HFFc6 (cell line): ENCODE data around the gene EIF4G3. TPM values are rescaled to one million over a fixed set of nuclear protein-coding genes. Genes with fewer than 3 reads are reported as not detected.

Experiments
- DNase-seq: peaks from one replicate; pipeline ENCODE4 v3.0.0-alpha.2; 2018
- H3K27ac Mint-ChIP-seq: 2 replicates; pipeline ENCODE4 v1.8.0; 2020; ENCODE audit warnings: mild to moderate bottlenecking, mixed read lengths
- H3K27me3 Mint-ChIP-seq: 2 replicates; pipeline ENCODE4 v1.8.0; 2021; ENCODE audit warnings: mild to moderate bottlenecking, moderate library complexity, mixed read lengths; ENCODE audit not compliant: insufficient read depth
- H3K36me3 Mint-ChIP-seq: 2 replicates; pipeline ENCODE4 v1.8.0; 2021; ENCODE audit warnings: low read depth, mixed read lengths
- H3K4me1 Mint-ChIP-seq: 2 replicates; pipeline ENCODE4 v1.8.0; 2020; ENCODE audit warnings: low read depth, mixed read lengths
- H3K4me3 Mint-ChIP-seq: 2 replicates; pipeline ENCODE4 v1.8.0; 2020; ENCODE audit warnings: mild to moderate bottlenecking, moderate library complexity, mixed read lengths
- H3K9me3 Mint-ChIP-seq: 2 replicates; pipeline ENCODE4 v1.8.0; 2020; ENCODE audit warnings: mild to moderate bottlenecking, mixed read lengths
- total RNA-seq, 6 experiments: library from RNA; stranded (reverse); fragmentation: NEBNext Ultra II Directional; extraction: Animal tissue kit (Norgen Biotek cat#: 25700); gene quantifications; 2 replicates in 1 of 6; 3 replicates in 5 of 6; pipeline ENCODE4 v1.2.3, GENCODE V29; 2021
- TF ChIP-seq, protein P1 (sequence below): fragments of 200-600 bp; sonication (generic); IDR thresholded peaks from 2 replicates; pipeline ENCODE4 v1.5.0; 2021; ENCODE audit warnings: antibody characterized with exemption, mild to moderate bottlenecking

EIF4G3 gene
- total RNA-seq, 6 experiments from 2014 or later = 79.5 to 88.6 (median 82.0) TPM

- Mint-ChIP-seq H3K4me3 (peak within 1 kb of the TSS; percentile 93), H3K36me3 (peaks cover 10% of the 10 kb centered on the region), H3K9me3 (no peaks in the 10 kb centered on the region), H3K4me1 (peaks cover 28% of the 10 kb centered on the region), H3K27ac (peak within 1 kb of the TSS; percentile 98), H3K27me3 (peaks cover 14% of the 10 kb centered on the region)
- DNase-seq = peak; percentile 32
- TF ChIP-seq, protein P1, sequence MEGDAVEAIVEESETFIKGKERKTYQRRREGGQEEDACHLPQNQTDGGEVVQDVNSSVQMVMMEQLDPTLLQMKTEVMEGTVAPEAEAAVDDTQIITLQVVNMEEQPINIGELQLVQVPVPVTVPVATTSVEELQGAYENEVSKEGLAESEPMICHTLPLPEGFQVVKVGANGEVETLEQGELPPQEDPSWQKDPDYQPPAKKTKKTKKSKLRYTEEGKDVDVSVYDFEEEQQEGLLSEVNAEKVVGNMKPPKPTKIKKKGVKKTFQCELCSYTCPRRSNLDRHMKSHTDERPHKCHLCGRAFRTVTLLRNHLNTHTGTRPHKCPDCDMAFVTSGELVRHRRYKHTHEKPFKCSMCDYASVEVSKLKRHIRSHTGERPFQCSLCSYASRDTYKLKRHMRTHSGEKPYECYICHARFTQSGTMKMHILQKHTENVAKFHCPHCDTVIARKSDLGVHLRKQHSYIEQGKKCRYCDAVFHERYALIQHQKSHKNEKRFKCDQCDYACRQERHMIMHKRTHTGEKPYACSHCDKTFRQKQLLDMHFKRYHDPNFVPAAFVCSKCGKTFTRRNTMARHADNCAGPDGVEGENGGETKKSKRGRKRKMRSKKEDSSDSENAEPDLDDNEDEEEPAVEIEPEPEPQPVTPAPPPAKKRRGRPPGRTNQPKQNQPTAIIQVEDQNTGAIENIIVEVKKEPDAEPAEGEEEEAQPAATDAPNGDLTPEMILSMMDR = no peak
These were observed 389.5 kb downstream of the EIF4G3 start, which contains the start of gene HP1BP3 for GRCh38 chr1:20787029-20787839. Gene HP1BP3, minus strand, starts transcription at chr1:20787307. Its CDS starts 6,867 bp downstream, at chr1:20780440.

DNA sequence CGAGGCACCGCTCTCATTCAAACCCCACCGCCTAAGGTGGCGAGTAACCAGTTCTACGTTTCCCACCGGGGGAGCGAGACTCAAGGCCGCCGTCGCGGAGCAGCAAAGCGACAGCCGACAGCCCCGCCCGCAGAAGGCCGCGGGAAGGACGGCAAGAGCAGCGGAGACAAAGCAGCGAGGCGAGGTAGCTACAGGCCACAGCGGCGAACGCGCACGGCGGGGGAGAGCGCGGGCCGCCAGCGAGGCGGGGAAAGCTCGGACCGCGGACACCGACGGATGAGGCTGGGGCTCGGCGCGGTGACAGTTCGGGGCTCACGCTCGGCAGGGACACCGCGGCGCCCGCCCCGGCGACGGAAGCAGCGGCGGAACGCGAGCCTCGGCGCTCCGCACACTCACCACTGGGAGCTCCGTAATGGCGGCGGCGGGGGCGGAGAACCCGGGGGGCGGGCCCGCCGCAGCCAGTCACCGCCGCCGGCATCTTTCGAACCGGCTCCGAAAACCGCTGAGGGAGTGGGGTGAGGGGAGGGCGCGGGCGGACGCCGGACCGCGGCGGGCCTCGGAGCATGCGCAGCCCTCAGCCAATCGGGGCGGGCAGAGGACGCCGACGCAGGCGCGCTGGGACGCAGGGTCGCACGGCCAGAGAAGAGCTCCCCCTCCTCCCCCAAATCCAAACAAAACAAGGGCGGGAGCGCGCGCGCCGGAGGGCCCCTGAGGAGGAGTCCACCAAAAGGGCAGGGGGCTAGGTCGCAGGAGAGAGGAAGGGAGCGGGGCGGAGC, 390.3 kb downstream of the EIF4G3 start:
- peaks cover 14% of the 10 kb centered on the region for H3K27me3 Mint-ChIP-seq
- TF ChIP-seq, protein P1 = no peak
- H3K27ac Mint-ChIP-seq = peak overlapping the region; percentile 95
- peak; percentile 89 for DNase-seq
- H3K4me1 Mint-ChIP-seq = peaks cover 31% of the 10 kb centered on the region
- H3K4me3 Mint-ChIP-seq = peak overlapping the region; percentile 93
- H3K36me3 Mint-ChIP-seq = peaks cover 10% of the 10 kb centered on the region
- H3K9me3 Mint-ChIP-seq = no peaks in the 10 kb centered on the region

GRCh38 chr1:20785907-20786252, 390.8 kb downstream of the EIF4G3 start:
- no peak for DNase-seq
- TF ChIP-seq, protein P1 = no peak
- Mint-ChIP-seq H3K9me3 (no peaks in the 10 kb centered on the region), H3K4me3 (peak overlapping the region; percentile 92), H3K36me3 (peaks cover 15% of the 10 kb centered on the region), H3K27me3 (peaks cover 14% of the 10 kb centered on the region), H3K27ac (peak overlapping the region; percentile 95), H3K4me1 (peaks cover 37% of the 10 kb centered on the region)

DNA sequence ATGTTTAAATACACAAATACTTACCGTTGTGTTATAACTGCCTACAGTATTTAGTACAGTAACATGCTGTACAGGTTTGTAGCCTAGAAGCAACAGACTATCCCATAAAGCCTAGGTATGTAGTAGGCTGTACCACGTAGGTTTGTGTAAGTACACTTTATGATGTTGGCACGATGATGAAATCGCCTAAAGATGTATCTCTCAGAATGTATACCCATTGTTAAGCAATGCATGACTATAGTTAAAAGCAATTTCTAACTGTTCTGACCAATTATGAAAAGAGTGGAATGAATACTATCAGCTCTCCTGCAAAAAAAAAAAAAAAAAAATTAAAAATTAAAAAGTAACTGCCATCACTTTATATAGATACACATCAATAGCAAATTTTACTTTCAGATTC, 401.0 kb downstream of the EIF4G3 start:
- Mint-ChIP-seq H3K36me3 (peaks cover 28% of the 10 kb centered on the region), H3K4me3 (no peak overlapping the region), H3K4me1 (peaks cover 26% of the 10 kb centered on the region), H3K27ac (no peak overlapping the region), H3K27me3 (no peaks in the 10 kb centered on the region; the same call in 1 of the 2 replicates), H3K9me3 (no peaks in the 10 kb centered on the region)
- TF ChIP-seq, protein P1 = no peak
- DNase-seq = no peak

DNA sequence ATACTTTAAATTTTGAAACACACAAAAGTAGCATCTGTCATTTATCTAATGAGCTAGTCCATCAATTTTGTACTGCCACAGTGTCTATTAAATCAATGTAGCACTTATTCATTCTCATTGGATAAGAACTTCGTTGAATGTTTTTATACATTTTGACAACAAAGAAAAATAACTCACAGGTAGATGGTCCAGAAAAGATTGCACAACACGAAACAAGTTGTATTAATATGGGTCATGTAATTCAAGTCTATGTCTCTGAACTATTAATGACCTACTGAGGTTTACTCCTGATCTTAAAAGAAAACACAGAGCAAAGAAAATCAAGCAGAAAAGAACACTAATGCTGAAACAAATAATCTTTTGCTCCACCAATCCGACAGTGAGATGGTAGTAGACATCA, 404.9 kb downstream of the EIF4G3 start:
- H3K4me1 Mint-ChIP-seq = peaks cover 9% of the 10 kb centered on the region
- no peak overlapping the region for H3K27ac Mint-ChIP-seq
- TF ChIP-seq, protein P1 = no peak
- DNase-seq = no peak
- H3K27me3 Mint-ChIP-seq = peaks cover 2% of the 10 kb centered on the region; the same call in 1 of the 2 replicates
- no peak overlapping the region for H3K4me3 Mint-ChIP-seq
- no peaks in the 10 kb centered on the region for H3K9me3 Mint-ChIP-seq
- peaks cover 29% of the 10 kb centered on the region; the same call in 1 of the 2 replicates for H3K36me3 Mint-ChIP-seq
